RCC 7860 (cell line): Measurements from ENCODE around the gene TBX4.

ENCODE experiments used
- DNase-seq: peaks from one replicate; pipeline ENCODE4 v3.0.0-alpha.2; 2015; ENCODE audit warnings: low spot score
- FAIRE-seq: peaks from 2 replicates; lab custom pipeline; 2012; peaks lifted over from hg19 to GRCh38; lab: Jason Lieb, UNC

The TBX4 gene

DNA sequence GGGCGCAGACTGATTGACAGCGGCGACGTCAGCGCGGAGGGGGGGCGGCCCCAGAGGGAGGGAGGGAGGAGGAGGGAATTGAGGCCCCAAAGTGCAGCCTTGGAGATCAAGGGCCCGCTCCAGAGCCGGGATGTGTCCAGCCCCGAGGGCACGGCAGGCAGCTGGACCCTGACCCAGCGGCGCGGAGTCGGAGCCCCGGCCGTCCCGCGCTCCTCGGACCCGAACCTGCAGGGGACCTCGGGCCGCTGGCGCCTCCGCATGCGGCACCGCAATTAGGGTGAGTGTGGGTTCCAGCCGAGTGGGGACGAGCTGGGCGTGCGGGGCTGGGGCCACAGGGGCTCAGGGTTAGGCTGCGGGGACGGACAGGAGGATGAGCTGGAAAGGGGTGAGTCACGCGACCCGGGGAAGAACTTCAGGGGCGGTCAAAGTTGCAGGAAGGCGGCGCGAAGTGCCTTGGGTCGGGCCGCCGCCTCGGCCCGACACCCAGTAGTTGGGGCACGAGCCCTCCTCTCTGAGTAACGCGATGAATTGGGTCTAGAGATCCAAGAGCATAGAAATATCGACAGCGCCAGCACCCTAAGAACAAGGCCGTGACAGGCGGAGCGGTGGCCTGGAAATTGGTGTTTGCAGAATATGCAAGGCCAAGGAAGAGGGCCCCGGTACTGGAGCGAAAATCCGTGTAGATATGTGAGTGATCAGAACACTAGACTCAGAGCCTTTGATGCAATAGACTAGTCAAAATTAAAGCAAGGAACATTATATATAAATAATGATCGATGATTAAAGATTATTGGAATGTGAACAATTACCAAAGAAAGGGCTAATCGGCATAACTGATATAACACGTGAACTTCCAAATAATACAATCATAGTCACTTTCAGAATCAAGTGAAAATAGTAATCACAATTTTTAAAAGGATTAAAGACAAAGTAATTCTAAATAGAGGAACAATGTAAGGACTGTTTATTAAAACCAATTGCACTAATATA, at the start of gene TBX4:
Gene TBX4, plus strand, starts transcription at position 122 of the 990 bp plus-strand sequence. CDS start 4,069 bp downstream, outside the sequence.
- FAIRE-seq (no peak), DNase-seq (no peak)

DNA sequence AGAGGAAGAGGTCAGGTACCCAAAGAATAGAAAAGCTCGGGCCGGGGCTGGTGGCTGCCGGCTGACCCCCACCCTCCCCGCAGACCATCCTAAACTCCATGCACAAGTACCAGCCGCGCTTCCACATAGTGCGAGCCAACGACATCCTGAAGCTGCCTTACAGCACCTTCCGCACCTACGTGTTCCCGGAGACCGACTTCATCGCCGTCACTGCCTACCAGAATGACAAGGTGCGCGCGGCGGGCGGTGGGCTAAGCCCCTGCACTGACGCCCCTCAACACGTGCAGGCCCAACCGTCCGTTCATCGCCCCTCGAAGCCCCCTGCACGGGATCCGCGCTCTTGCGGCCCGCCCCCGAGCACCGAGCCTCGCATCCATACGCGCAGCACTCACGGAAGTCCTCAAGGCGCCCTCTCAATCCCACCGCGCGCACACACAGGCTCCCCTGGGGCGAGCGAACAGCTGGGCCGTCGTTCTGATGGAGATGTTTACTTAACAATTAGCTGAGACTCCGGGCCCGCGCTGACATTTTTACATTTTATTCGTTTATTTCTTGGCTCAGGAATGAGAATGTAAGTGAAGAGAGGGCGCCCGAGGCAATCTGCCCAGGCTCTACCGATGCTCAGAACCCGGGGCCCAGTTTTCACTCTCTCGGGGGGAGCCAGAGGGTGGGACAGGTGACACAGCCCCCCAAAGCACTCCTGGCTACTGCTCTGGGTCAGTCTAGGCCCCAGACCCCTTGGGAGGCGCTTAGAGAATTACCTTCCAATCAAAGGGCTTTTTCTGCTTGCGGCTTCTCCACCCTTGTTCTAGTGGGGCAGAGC, 49.0 kb upstream of the TBX4 start:
- DNase-seq: no peak
- no peak for FAIRE-seq

DNA sequence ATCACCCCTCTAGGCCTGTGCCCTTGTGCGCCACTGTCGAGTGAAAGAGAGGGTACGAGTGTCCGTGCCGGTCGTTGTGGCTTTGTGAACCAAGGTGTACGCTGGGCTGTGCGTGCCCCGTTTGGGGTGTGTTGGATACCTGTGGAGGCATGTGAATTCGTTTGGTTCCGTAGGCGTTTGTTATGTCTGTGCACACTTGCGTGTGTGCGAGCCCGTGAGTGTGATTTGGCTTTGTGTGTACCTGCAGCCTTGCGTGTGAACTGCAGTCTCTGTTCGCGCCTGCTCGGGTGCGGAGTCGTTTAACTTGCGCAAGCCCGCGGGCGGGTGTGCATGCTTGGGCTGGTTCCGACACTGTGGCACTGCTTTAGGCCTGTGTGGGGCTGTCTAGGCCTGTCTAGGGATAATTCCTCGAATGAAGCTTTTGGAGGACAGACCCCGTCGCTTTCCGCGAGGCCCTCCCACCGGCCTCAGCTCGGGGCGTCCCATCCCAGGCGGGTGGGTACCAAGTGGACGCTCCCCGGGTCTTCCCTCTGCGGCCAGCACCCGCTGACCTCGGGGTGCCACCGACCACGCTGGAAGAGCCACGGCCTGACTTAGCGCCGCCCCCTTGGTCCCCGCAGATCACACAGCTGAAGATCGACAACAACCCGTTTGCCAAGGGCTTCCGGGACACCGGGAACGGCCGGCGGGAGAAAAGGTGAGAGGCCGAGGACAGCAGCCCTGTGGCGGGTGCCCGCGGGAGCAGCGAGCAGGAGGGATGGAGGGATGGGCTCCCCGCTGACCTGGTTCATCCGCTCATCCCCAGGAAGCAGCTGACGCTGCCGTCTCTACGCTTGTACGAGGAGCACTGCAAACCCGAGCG, 48.2 kb upstream of the TBX4 start:
- FAIRE-seq (no peak), DNase-seq (no peak)

DNA sequence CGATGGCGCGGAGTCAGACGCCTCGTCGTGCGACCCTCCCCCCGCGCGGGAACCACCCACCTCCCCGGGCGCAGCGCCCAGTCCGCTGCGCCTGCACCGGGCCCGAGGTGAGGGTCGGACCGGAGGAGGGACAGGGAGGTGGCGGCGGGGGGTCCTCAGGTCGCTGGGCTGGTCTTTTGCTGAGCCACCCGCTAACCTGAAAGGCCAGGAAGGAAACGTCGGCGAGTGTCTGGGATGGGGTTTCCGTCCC, 47.6 kb upstream of the TBX4 start:
- FAIRE-seq: no peak
- DNase-seq: no peak

DNA sequence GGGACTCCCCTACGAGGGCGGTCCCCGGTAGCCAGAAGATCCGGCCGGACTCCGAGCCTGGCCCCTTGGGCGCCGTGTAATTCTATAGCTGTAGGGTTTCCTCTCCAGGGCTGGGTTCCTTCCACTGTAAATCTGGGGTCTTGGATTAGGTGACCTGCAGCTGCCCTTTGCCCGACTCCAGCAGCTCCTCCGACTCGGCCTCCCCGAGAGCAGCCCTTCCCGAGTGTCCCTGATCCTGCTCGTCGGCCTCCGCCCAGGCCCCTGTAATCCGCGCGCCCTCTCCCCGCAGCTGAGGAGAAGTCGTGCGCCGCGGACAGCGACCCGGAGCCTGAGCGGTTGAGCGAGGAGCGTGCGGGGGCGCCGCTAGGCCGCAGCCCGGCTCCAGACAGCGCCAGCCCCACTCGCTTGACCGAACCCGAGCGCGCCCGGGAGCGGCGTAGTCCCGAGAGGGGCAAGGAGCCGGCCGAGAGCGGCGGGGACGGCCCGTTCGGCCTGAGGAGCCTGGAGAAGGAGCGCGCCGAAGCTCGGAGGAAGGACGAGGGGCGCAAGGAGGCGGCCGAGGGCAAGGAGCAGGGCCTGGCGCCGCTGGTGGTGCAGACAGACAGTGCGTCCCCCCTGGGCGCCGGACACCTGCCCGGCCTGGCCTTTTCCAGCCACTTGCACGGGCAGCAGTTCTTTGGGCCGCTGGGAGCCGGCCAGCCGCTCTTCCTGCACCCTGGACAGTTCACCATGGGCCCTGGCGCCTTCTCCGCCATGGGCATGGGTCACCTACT, 47.1 kb upstream of the TBX4 start:
- DNase-seq (no peak), FAIRE-seq (no peak)

DNA sequence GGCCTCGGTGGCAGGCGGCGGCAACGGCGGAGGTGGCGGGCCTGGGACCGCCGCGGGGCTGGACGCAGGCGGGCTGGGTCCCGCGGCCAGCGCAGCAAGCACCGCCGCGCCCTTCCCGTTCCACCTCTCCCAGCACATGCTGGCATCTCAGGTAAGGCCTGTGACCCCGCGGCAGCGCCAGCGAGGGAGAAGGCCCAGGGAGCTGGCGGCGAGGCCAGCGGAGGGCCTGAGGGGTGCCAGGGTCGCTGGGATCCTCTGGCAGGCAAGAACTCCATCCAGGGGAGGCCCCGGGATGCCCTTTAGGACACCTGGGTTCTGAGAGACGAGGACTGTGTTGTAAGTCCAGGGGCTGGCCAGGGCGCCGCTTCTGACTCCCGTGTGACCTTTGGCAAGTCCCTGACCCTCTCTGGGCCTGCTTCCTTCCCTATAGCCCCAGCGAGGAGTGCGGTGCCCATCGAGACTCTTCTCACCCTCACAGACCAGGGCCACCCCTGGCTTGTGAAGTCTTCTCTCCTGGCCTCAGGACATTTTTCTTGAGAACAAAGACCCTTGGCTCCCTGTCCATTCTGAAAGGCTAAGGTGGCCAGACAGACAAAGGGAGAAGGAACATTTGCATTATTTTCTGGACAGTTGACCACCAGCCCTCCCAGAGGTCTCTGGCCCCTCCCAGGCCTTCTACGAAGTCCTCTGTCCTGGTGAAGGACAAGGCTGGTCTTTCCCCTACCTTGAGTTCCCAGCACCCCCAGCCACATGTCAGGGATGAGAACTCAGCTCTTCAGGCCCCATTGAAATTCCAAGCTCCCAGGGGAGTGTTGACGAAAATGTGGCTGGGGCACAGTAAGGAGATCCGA, 46.3 kb upstream of the TBX4 start:
- DNase-seq: no peak
- no peak for FAIRE-seq

DNA sequence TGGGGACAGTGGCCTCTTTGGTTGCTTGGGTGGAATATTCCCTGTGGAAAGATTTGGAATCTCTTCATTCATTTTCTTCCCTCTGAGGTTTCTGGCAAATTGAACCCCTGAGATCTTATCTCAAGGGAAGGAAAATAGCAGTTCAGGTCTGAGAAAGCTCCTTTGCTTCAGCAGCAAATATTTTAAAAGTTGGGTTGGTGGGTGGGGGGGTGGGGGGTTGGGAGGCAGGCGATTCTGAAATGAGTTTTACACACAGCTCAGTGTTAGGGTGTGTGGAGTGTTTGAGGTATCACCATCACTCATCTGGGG, 45.7 kb upstream of the TBX4 start:
- FAIRE-seq (no peak), DNase-seq (no peak)

DNA sequence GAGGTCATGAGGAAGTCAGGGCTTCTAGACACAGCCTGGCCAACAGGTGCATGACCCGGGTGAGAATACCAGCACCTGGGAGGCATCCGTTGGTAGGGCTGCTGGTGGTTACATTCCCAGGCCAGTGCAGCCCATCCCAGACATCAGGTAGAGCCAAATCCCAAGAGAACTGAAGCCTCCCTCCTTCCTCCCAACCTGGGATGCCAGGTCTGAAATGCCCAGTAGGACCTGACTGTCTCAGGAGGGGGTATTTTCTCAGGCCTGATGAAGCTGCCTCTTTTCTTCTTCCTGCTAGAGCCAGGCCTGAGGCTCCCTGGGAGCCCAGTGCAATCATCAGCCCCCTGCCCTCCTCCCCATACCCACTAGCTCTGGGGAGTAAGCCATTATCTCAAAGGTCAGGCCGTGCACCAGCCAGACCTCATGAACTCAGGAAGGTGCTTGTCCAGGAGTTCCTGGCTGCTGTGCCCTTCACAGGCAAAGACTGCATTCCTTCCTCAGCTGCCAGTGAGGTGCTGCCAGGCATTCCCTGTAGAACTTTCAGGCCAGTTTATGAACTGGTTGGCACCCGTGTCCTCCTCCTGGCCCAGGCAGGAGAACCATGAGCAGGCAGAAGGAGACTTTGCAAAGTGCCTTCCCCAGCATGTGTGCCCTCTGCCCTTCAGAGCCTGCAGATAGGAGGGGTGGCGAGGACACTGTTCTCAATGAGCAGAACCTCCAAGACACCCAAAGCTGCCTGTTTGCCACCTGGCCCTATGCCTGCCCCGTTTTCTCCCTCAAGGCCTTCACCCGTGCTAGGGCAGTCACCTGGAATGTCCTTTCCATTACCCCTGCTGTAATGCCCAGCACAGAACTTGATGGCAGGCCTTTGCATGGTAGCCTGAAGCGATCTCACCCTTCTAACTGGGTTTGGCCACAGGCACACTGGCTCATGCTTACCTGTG, 45.0 kb upstream of the TBX4 start:
- DNase-seq (no peak), FAIRE-seq (no peak)

DNA sequence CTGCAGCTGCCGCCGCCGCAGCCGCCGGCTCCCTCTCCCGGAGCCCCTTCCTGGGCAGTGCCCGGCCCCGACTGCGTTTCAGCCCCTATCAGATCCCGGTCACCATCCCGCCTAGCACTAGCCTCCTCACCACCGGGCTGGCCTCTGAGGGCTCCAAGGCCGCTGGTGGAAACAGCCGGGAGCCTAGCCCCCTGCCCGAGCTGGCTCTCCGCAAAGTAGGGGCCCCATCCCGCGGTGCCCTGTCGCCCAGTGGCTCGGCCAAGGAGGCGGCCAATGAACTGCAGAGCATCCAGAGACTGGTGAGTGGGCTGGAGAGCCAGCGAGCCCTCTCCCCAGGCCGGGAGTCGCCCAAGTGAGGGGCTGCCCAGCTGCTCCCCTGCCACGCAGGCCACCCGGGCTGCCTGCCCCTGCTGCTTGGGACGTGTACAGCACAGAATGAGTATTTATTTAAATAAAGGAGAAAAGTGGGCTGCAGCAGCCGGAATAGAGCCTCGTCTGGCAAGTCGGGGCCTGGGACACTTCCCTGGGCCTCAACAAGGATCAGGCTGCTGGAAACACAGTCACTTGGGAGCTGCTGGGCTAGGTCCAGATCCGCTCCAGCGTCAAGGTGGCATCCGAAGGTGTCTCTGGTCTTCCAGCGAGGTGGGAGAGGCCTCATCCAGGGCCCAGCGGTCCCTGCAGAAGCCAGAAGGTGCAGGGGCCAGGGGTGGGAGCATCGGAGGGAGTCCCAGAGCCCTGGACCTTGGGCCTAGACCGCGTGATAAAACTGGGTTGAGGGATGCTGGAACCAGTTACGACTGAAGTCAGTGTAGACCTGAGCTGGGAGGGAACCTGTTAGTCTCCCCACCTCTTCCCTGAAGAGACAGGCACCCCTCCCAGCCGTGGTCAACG, 43.8 kb upstream of the TBX4 start:
- DNase-seq (no peak), FAIRE-seq (no peak)

DNA sequence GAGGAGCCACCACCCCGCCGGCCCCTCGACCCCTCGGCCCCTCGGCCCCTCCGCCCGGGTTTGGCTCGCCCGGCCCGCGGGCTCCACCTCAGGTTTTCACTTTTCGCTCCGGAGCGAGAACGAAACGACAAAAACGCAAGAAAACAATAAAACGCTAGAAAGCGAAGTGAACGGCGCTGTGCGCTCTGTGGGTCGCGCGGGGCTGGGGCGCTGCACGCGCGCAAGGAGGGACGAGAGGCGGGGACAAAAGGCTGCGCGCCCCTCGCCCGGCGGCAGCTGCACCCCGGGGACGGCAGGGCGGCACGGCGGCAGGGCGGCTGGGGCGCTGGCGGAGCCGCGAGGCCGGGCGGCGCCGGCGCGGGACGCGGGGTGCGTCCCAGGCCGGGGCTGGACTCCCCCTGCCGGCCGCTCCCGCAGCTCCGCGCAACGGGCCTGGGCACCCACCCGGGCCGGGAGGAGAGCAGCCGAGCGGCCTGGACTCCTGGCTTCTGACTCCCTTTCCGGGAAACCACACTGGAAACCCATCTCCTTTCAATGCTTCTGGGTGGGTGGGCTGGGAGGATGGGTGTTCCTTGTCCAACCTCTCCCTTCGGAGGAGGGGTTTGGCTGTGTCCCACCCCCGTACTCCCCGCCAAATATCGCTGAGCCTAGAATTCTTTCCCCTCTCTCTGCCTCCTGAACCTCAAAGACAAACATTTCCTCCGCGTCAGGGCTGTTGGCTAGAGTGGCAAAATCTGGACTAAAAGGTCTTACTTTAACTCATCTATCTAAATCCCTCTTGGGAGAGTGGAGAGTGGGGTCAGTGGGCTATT, 42.7 kb upstream of the TBX4 start:
- FAIRE-seq (no peak), DNase-seq (no peak)

DNA sequence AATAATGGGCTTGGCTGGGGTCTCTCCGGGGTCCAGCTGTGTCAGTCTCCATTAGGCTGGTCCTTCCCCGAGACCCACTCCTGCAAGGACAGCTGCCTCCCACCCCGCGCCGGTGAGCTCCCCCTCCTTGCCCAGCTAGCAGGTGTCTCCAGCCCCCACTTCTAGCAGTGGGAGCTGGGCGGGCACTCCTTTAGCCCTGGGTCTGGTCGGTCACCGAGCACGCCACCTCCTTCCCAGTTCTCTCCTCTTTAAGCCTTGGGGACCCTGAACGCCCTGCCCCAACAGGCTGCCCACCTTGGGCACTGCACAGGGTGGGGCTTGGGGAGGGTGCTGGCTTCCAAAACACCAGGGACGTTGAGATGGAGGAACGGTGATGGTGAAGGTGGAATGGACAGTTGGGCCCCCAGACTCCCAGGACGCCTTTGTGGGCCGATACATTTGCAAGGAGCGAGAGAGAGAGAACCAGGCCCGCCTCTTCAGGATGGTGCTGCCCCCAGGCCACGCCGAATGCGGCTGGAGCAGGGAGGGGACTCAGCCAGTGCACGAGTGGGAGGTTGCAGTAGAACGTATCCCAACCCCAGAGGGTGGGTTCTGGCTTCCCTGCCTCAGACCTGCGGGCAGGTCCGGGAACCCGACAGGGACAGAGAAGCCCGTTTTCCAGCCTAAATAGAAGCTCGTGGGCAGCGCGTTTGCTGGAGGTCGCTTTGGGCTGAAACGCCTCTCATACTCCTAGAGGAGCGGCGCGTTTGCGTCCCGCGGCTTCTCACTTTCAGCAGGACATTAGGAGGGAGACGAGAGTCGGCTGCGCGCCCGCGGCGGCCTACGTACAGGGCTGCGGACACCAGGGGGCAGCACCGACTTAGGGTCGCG, 41.8 kb upstream of the TBX4 start:
- DNase-seq: no peak
- no peak for FAIRE-seq

DNA sequence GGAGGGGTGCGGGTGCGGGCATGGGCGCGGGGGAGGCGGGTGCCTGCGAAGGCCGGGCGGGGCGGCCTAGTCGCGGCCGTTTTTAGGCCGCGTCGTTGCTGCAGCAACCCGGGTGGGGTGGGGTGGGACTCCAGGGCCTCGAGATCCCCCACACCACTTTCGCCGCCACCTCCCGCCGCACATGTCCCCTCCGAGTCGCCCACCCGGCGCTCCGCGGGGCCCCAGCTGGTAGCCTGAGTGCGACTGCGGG, 41.3 kb upstream of the TBX4 start:
- DNase-seq: no peak
- no peak for FAIRE-seq

DNA sequence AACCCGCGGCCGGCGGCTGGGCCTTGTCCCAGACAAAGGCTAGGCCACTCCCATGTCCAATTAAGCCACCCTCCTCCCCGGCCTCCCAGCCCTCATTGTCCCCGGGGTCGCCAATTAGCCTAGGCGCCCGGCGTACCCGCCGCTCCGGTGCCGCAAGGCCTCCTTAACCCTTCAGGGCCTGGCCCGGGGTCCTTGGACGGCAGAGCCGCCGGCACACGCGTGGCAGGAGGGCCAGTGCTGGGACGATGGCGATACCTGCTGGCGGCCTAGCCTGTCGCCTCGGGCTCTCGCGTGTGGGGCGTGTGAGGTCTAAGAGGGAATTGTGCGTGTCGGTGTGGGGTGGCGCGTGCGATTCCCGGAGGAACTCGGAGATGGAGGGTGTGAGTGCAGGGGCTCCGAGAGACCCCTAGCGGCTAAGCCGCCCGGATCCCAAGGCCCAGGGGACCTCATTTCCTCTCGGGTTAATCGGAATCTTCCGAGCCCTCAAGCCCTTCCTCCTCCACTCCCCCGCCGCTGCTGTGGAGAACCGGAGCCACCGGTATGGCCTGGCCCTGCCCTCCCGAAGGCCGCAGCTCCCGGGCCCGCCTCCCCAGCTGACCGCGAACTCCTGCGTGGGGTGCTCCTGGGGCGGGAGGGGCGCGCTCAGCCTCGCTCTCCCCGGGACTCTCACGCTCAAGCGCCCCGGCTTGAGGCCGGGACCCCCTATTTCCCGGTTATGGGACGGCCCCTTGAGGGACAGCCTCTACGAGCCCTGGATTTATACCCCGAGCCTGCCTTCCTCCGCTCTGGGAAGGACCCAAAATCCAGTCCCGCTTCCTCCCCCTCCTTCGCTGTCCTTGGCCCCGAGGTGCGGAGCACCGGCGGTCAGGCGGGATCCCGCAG, 40.7 kb upstream of the TBX4 start:
- DNase-seq (no peak), FAIRE-seq (no peak)

DNA sequence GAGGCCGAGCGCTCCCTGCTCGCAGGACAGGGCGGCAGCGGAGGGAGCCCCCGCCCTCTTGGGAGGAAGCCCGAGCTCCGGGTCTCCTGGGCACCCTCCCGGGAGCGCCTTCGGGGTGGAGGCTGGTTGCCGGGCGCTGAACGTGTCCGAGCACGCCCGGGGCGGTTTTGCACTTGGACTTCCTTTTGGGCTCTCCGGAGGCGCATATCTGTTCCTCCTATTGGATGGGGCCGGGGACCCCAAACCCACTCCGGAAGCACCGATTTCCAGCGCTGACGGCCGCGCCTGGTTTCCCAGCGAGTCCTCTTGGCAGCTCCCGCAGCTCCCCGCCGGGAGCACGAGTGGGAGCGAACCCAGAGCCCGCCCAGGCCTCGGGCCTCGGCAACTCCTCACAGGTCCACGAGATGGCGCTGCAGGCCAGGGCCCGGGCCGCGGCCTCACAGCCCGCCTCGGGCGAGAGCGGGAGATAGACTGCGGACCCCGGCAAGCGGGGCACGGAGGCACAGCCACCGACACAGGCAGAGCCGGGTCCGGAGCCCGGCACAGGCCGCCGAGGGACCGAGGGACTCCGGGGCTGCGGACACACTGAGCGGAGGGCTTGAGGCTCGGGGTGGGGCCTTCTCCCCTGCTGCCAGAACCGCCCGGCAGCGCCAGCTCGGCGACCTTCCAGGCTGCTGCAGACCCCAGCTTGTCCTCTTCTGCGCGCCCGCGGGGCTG, 39.9 kb upstream of the TBX4 start:
- FAIRE-seq (no peak), DNase-seq (peak; percentile 44)
